HepG2 (cell line): Measurements from ENCODE around the gene FAM174B. TPM values are rescaled to one million over a fixed set of nuclear protein-coding genes. Genes with fewer than 3 reads are reported as not detected.

ENCODE experiments used
- ATAC-seq: fragments of 200-7000 bp; cut with Tn5 transposase; 3 replicates; pipeline ENCODE4 v1.9.1; 2020; ENCODE audit warnings: mild to moderate bottlenecking, moderate library complexity
- BruUV-seq: library from RNA; stranded (reverse); fragments of 400-500 nt; replicated peaks from 2 replicates; lab custom pipeline; 2021; lab: Mats Ljungman, UMichigan
- CTCF ChIA-PET: fragments of 300-600 bp; formaldehyde crosslinking; extraction: SDS; loops from one replicate; lab custom pipeline; 2021; ENCODE audit warnings: low total read pairs, inconsistent platforms, low intra/inter-chr PET ratio; lab: Yijun Ruan, JAX
- POLR2A ChIA-PET: fragments of 350-600 bp; sonication (Branson Sonifier 250); formaldehyde crosslinking; loops from one replicate; lab custom pipeline; 2020; ENCODE audit warnings: antibody characterized with exemption, inconsistent platforms; lab: Yijun Ruan, JAX
- DNase-seq: peaks from one replicate; pipeline ENCODE4 v3.0.0-alpha.2; 2015; ENCODE audit warnings: low spot score
- FAIRE-seq: peaks from 3 replicates; lab custom pipeline; 2011; peaks lifted over from hg19 to GRCh38; lab: Jason Lieb, UNC
- H2AFZ ChIP-seq: one replicate; pipeline ENCODE4 v1.6.1; 2011; ENCODE audit warnings: low read length, inconsistent platforms
- H3K27ac ChIP-seq: fragments of 300-600 bp; 3 replicates; pipeline ENCODE4 v1.8.0; 2011; ENCODE audit warnings: mixed run types, mild to moderate bottlenecking, mixed read lengths, low read length, inconsistent platforms; ENCODE audit not compliant: insufficient read depth; ENCODE audit errors: extremely low read length
- H3K27me3 ChIP-seq, 2 experiments: fragments of 200-600 bp in 1 of 2; 2 replicates in 1 of 2; 3 replicates in 1 of 2; pipeline versions ENCODE4 v1.6.0 to v1.8.0; 2011; ENCODE audit warnings: low read length in 2 of 2, mild to moderate bottlenecking in 2 of 2, moderate library complexity in 2 of 2, inconsistent platforms in 1 of 2; ENCODE audit not compliant: insufficient read depth in 2 of 2, control insufficient read depth in 1 of 2
- H3K36me3 ChIP-seq, 2 experiments: fragments of 200-600 bp in 1 of 2; replicated peaks in 1 of 2; 2 replicates in 1 of 2; 3 replicates in 1 of 2; pipeline versions ENCODE4 v1.5.1 to v1.8.0; 2011; ENCODE audit warnings: low read length in 2 of 2, inconsistent platforms in 1 of 2; ENCODE audit not compliant: insufficient read depth in 2 of 2, control insufficient read depth in 1 of 2
- H3K4me1 ChIP-seq: 2 replicates; pipeline ENCODE4 v1.5.1; 2012; ENCODE audit warnings: low read length, inconsistent platforms; ENCODE audit not compliant: insufficient read depth
- H3K4me2 ChIP-seq: 2 replicates; pipeline ENCODE4 v1.6.0; 2011; ENCODE audit warnings: low read depth, low read length, inconsistent platforms
- H3K4me3 ChIP-seq, 3 experiments: fragments of 200-600 bp in 1 of 3; sonication (generic), shearing (Covaris generic) in 1 of 3; replicated peaks in 1 of 3; 2 replicates each; pipeline ENCODE4 v1.5.1; 2011 to 2016; ENCODE audit warnings: low read length in 3 of 3, inconsistent platforms in 2 of 3, low read depth in 2 of 3, mild to moderate bottlenecking in 2 of 3, control low read depth in 1 of 3, mixed read lengths in 1 of 3; ENCODE audit not compliant: insufficient read depth in 1 of 3
- H3K79me2 ChIP-seq: one replicate; pipeline ENCODE4 v1.6.1; 2011; ENCODE audit warnings: low read length, inconsistent platforms; ENCODE audit not compliant: insufficient read depth
- H3K9ac ChIP-seq: 2 replicates; pipeline ENCODE4 v1.6.0; 2011; ENCODE audit warnings: mild to moderate bottlenecking, low read depth, low read length, inconsistent platforms; ENCODE audit not compliant: insufficient read depth
- H3K9me3 ChIP-seq: 2 replicates; pipeline ENCODE4 v1.5.1; 2012; ENCODE audit warnings: mild to moderate bottlenecking, low read length
- H4K20me1 ChIP-seq: 2 replicates; pipeline ENCODE4 v1.6.0; 2011; ENCODE audit warnings: inconsistent platforms, mild to moderate bottlenecking, low read length, moderate library complexity; ENCODE audit not compliant: insufficient read depth
- GATA4 ChIP-seq: sonication (generic); IDR thresholded peaks from 2 replicates; pipeline ENCODE4 v1.6.1; 2016; ENCODE audit warnings: antibody characterized with exemption, low read depth, borderline replicate concordance
- ZBTB42 ChIP-seq: sonication (generic); formaldehyde crosslinking; IDR thresholded peaks from 2 replicates; pipeline ENCODE4 v1.5.0; 2020; ENCODE audit warnings: mild to moderate bottlenecking, missing genetic modification reagents
- ZNF335 ChIP-seq: sonication (generic); formaldehyde crosslinking; IDR thresholded peaks from 2 replicates; pipeline ENCODE4 v1.4.0; 2020; ENCODE audit warnings: missing genetic modification reagents
- ZNF431 ChIP-seq: sonication (generic); formaldehyde crosslinking; IDR thresholded peaks from 2 replicates; pipeline ENCODE4 v1.9.0; 2022; ENCODE audit warnings: missing genetic modification reagents, low read depth, mild to moderate bottlenecking, borderline replicate concordance
- ZNF567 ChIP-seq: sonication (generic); formaldehyde crosslinking; IDR thresholded peaks from 2 replicates; pipeline ENCODE4 v1.8.1; 2023; ENCODE audit warnings: mild to moderate bottlenecking, missing genetic modification reagents, borderline replicate concordance
- ZNF773 ChIP-seq: sonication (generic); formaldehyde crosslinking; IDR thresholded peaks from 2 replicates; pipeline ENCODE4 v1.4.0; 2020; ENCODE audit warnings: missing genetic modification reagents, borderline replicate concordance
- WGBS: methylation state at CpG from one replicate; pipeline ENCODE4 v1.1.6; 2017; ENCODE audit warnings: low lambda C conversion rate; 5-methylcytosine and 5-hydroxymethylcytosine counted together
- in situ Hi-C: cut with HindIII; loops from 2 replicates; pipeline ENCODE4 v1.10.0; 2017; ENCODE audit warnings: low pct_unique_long_range_greater_than_20kb; ENCODE audit not compliant: extremely low pct_ligation_motif_present
- intact Hi-C: fragments of 100-400 bp; cut with micrococcal nuclease; formaldehyde crosslinking; loops from one replicate; pipeline ENCODE4 v1.10.0; 2022; ENCODE audit not compliant: unreplicated experiment
- polyA plus RNA-seq, 8 experiments: library from polyadenylated mRNA; depleted of rRNA in 3 of 8; stranded (reverse) in 7 of 8; unstranded in 1 of 8; fragments of >200 nt; fragmentation: Illumina TruSeq in 4 of 8; extraction: Trizol in 4 of 8; gene quantifications; 2 replicates each; pipeline versions ENCODE4 v1.2.1 to v1.2.3, GENCODE V29; 2011 to 2016; ENCODE audit warnings: low read depth in 4 of 8, missing spikeins in 1 of 8, mixed read lengths in 1 of 8; ENCODE audit not compliant: insufficient read depth in 1 of 8
- total RNA-seq, 5 experiments: library from RNA; depleted of rRNA; stranded (reverse); fragments of >200 nt; fragmentation: Illumina TruSeq; extraction: Trizol; gene quantifications; 2 replicates each; pipeline ENCODE4 v1.2.3, GENCODE V29; 2016; ENCODE audit warnings: low read depth in 1 of 5

The FAM174B gene
- total and polyA plus RNA-seq, 2 of the 13 experiments (the other 11 are each of a cell fraction or from before 2014, with no cell fraction given): 0.90 to 2.1 TPM

DNA sequence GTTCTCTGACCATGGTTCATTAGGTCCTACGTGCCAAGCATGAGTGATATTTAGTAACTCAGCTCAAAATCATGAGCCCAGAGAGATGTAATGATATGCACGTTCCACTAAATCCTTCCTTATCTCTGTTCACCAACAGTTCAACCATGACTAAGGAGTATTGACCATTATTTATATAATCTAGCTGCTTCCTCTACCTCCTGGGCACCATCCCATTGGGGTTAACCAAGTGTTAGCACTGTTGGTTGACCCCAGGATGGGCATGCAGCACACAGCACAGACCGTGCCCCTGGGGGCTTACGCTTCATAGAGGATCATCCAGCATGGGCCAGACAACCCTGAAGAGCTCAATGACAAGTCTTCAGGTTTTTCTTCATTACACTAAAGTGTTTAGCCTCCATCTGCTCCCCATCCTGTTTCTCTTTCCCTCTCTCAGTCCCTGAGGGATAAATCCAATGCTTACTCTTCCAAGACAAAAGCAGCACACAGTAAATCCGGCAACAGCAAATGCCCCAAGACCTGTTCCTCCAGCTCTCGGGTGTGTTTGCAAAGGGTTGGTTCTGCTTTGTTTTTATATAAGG, 10.4 kb downstream of the FAM174B start:
- Histone ChIP-seq H2AFZ (no peak overlapping the region), H3K27me3 (peaks cover 0 to 17% of the 10 kb centered on the region in 2 experiments; a peak in 1 of 5 replicates), H3K4me3 (no peak overlapping the region), H4K20me1 (no peaks in the 10 kb centered on the region), H3K36me3 (no peaks in the 10 kb centered on the region), H3K4me1 (no peaks in the 10 kb centered on the region), H3K9me3 (no peaks in the 10 kb centered on the region), H3K27ac (no peak overlapping the region), H3K4me2 (no peak overlapping the region), H3K79me2 (no peaks in the 10 kb centered on the region), H3K9ac (no peak overlapping the region)
- no peak for FAIRE-seq
- ATAC-seq: no peak
- DNase-seq: no peak
- CTCF ChIA-PET: no interaction called here
- POLR2A ChIA-PET: interaction anchor here (0.6 kb wide), 1 partner anchor 52 kb away, joined by 3 read pairs; no protein-coding TSS in a partner anchor
- in situ Hi-C loops (no loop called here), intact Hi-C loops (no loop called here)
- no peak for TF ChIP-seq ZNF773 (CRISPR knock-in tag)
- TF ChIP-seq ZNF335 (CRISPR knock-in tag): no peak
- no peak for TF ChIP-seq ZBTB42 (CRISPR knock-in tag)
- no peak for TF ChIP-seq GATA4
- 33% methylated on average over 6 of the region's 6 CpGs for WGBS
- no TSS peak for BruUV-seq

GRCh38 chr15:92643849-92644815, 11.4 kb downstream of the FAM174B start:
- TF ChIP-seq ZNF567 (CRISPR knock-in tag): no peak
- no peak for TF ChIP-seq ZNF431 (CRISPR knock-in tag)
- Histone ChIP-seq H3K9me3 (no peaks in the 10 kb centered on the region), H3K27me3 (peaks cover 0 to 12% of the 10 kb centered on the region in 2 experiments; a peak in 1 of 5 replicates), H3K9ac (no peak overlapping the region), H4K20me1 (no peaks in the 10 kb centered on the region), H3K27ac (no peak overlapping the region), H3K79me2 (no peaks in the 10 kb centered on the region), H3K4me1 (no peaks in the 10 kb centered on the region), H2AFZ (no peak overlapping the region), H3K36me3 (no peaks in the 10 kb centered on the region), H3K4me2 (no peak overlapping the region), H3K4me3 (no peak overlapping the region)
- ChIA-PET POLR2A (interaction anchor here (0.6 kb wide), 1 partner anchor 53 kb away, joined by 3 read pairs; no protein-coding TSS in a partner anchor), CTCF (no interaction called here)
- DNase-seq (no peak), FAIRE-seq (no peak), ATAC-seq (no peak)
- BruUV-seq: no TSS peak
- intact Hi-C loops: no loop called here
- in situ Hi-C loops: no loop called here
- 14% methylated on average over 10 of the region's 13 CpGs for WGBS
